Measurements from ENCODE around the gene COL5A2.

COL5A2 gene

GRCh38 chr2:189165656-189166380 lies 13.7 kb downstream of the COL5A2 start:
- TF ChIP-seq CTCF (IDR thresholded peaks at IDR 0.05; ENCODE audit: insufficient read depth, low read length, missing control alignments): no peak
- no peak for DNase-seq (ENCODE audit: low read depth, low spot score)
- H3K4me3 ChIP-seq (ENCODE audit: low read depth, low read length): no peak overlapping the region
- ChIA-PET CTCF (interaction anchor here (0.7 to 1.6 kb wide), 5 partner anchors 9 to 246 kb away, joined by 3 to 6 read pairs (median 3); no protein-coding TSS in a partner anchor), POLR2A (interaction anchor here (1.1 to 1.2 kb wide), 2 partner anchors 13 to 122 kb away, joined by 3 to 6 read pairs; no protein-coding TSS in a partner anchor)

- ChIA-PET POLR2A (interaction anchor here (1.2 kb wide), 1 partner anchor 9 kb away, joined by 3 read pairs; no protein-coding TSS in a partner anchor), CTCF (interaction anchor here (1.3 to 1.6 kb wide), 3 partner anchors 13 to 115 kb away, joined by 3 to 6 read pairs (median 3); no protein-coding TSS in a partner anchor)
- DNase-seq (ENCODE audit: low read depth, low spot score): no peak
- no peak for TF ChIP-seq CTCF (IDR thresholded peaks at IDR 0.05; ENCODE audit: insufficient read depth, low read length, missing control alignments)
- H3K4me3 ChIP-seq (ENCODE audit: low read depth, low read length): no peak overlapping the region
Observed at GRCh38 chr2:189164746-189165145, 14.8 kb downstream of the COL5A2 start.

GRCh38 chr2:189163889-189164288 lies 15.7 kb downstream of the COL5A2 start:
- DNase-seq (ENCODE audit: low read depth, low spot score): no peak
- POLR2A ChIA-PET: interaction anchor here (1.0 to 1.2 kb wide), 2 partner anchors 10 to 16 kb away, joined by 3 to 5 read pairs; partner anchors contain the start of gene COL5A2
- no peak for TF ChIP-seq CTCF (IDR thresholded peaks at IDR 0.05; ENCODE audit: insufficient read depth, low read length, missing control alignments)
- CTCF ChIA-PET: interaction anchor here (0.6 to 1.6 kb wide), 5 partner anchors 11 to 69 kb away, joined by 3 to 6 read pairs (median 5); no protein-coding TSS in a partner anchor
- H3K4me3 ChIP-seq (ENCODE audit: low read depth, low read length): no peak overlapping the region

- H3K4me3 ChIP-seq (ENCODE audit: low read depth, low read length): no peak overlapping the region
- no peak for TF ChIP-seq CTCF (IDR thresholded peaks at IDR 0.05; ENCODE audit: insufficient read depth, low read length, missing control alignments)
- POLR2A ChIA-PET: no interaction called here
- CTCF ChIA-PET: interaction anchor here (1.1 kb wide), 1 partner anchor 20 kb away, joined by 3 read pairs; no protein-coding TSS in a partner anchor
- no peak for DNase-seq (ENCODE audit: low read depth, low spot score)
Observed at GRCh38 chr2:189162566-189162965, 17.0 kb downstream of the COL5A2 start.

- TF ChIP-seq CTCF (IDR thresholded peaks at IDR 0.05; ENCODE audit: insufficient read depth, low read length, missing control alignments): no peak
- DNase-seq (ENCODE audit: low read depth, low spot score): no peak
- no peak overlapping the region for H3K4me3 ChIP-seq (ENCODE audit: low read depth, low read length)
- POLR2A ChIA-PET: no interaction called here
- CTCF ChIA-PET: interaction anchor here (1.1 kb wide), 1 partner anchor 19 kb away, joined by 3 read pairs; no protein-coding TSS in a partner anchor
Observed at GRCh38 chr2:189161894-189162293, 17.7 kb downstream of the COL5A2 start.

GRCh38 chr2:189159717-189160116 lies 19.8 kb downstream of the COL5A2 start:
- H3K4me3 ChIP-seq (ENCODE audit: low read depth, low read length): no peak overlapping the region
- no peak for DNase-seq (ENCODE audit: low read depth, low spot score)
- TF ChIP-seq CTCF (IDR thresholded peaks at IDR 0.05; ENCODE audit: insufficient read depth, low read length, missing control alignments): no peak
- CTCF ChIA-PET: interaction anchor here (1.3 to 1.8 kb wide), 2 partner anchors 11 kb away, joined by 3 read pairs; no protein-coding TSS in a partner anchor
- POLR2A ChIA-PET: no interaction called here

Measured in AG04449 (cell line).